HCT116 (cell line): ENCODE measurements around the gene FNDC3B. TPM values are rescaled to one million over a fixed set of nuclear protein-coding genes. Genes with fewer than 3 reads are reported as not detected.

Experiments
- ATAC-seq: fragments of 200-7000 bp; cut with Tn5 transposase; 2 replicates; pipeline ENCODE4 v1.9.1; 2020; ENCODE audit warnings: mild to moderate bottlenecking, moderate library complexity
- BruUV-seq: library from RNA; stranded (reverse); fragments of 400-500 nt; replicated peaks from 2 replicates; lab custom pipeline; 2021; lab: Mats Ljungman, UMichigan
- CTCF ChIA-PET: fragments of 300-600 bp; sonication (Branson Sonifier 250); formaldehyde crosslinking; loops from one replicate; lab custom pipeline; 2021; ENCODE audit warnings: antibody characterized with exemption; lab: Charles Lee
- POLR2A ChIA-PET: fragments of 300-600, 350-600 bp; sonication (Branson Sonifier 250); formaldehyde crosslinking; loops from one replicate; lab custom pipeline; 2021; ENCODE audit warnings: antibody characterized with exemption; lab: Charles Lee
- RAD21 ChIA-PET, 2 experiments: fragments of 300-600 bp; sonication (Branson Sonifier 250); formaldehyde crosslinking; loops; one replicate each; lab custom pipeline; 2023; ENCODE audit warnings: low total read pairs in 2 of 2; ENCODE audit not compliant: uncharacterized antibody in 2 of 2, unreplicated experiment in 2 of 2, low non-redundant PET in 1 of 2; lab: Charles Lee
- DNase-seq: peaks from one replicate; pipeline ENCODE4 v3.0.0-alpha.2; 2010; ENCODE audit warnings: low read depth, low spot score
- H2AFZ ChIP-seq: fragments of 200-600 bp; shearing (Covaris generic), sonication (generic); 2 replicates; pipeline ENCODE4 v1.6.1; 2017; ENCODE audit warnings: low read depth, mixed run types, mixed read lengths, antibody characterized with exemption, low read length; ENCODE audit not compliant: poor library complexity, severe bottlenecking
- H3K27ac ChIP-seq: 2 replicates; pipeline ENCODE4 v1.5.1; 2012; ENCODE audit warnings: low read depth, low read length
- H3K27me3 ChIP-seq: fragments of 200-600 bp; sonication (generic); 2 replicates; pipeline ENCODE4 v1.6.1; 2016; ENCODE audit warnings: mixed run types, low read length, mixed read lengths; ENCODE audit not compliant: insufficient read depth
- H3K36me3 ChIP-seq, 2 experiments: fragments of 200-500 bp in 1 of 2; fragments of 200-600 bp in 1 of 2; sonication (Bioruptor generic) in 1 of 2; sonication (generic) in 1 of 2; 2 replicates each; pipeline versions ENCODE4 v1.5.1 to v1.6.1; 2014 to 2016; ENCODE audit warnings: low read length in 2 of 2, inconsistent platforms in 1 of 2, mixed read lengths in 1 of 2, mixed run types in 1 of 2; ENCODE audit not compliant: insufficient read depth in 2 of 2, control insufficient read depth in 1 of 2
- H3K4me1 ChIP-seq, 2 experiments: fragments of 200-600 bp in 1 of 2; sonication (generic) in 1 of 2; 2 replicates each; pipeline versions ENCODE4 v1.5.1 to v1.6.1; 2012 to 2017; ENCODE audit warnings: low read length in 2 of 2, inconsistent platforms in 1 of 2, mild to moderate bottlenecking in 1 of 2, mixed read lengths in 1 of 2, mixed run types in 1 of 2, moderate library complexity in 1 of 2; ENCODE audit not compliant: insufficient read depth in 2 of 2, control insufficient read depth in 1 of 2
- H3K4me2 ChIP-seq: fragments of 200-600 bp; sonication (generic); 2 replicates; pipeline ENCODE4 v1.6.1; 2017; ENCODE audit warnings: mixed run types, low read length, mixed read lengths
- H3K4me3 ChIP-seq, 2 experiments: fragments of 200-600 bp in 1 of 2; sonication (generic) in 1 of 2; replicated peaks in 1 of 2; 2 replicates each; pipeline ENCODE4 v1.5.1; 2011 to 2016; ENCODE audit warnings: low read length in 2 of 2, control low read depth in 1 of 2, low read depth in 1 of 2, mild to moderate bottlenecking in 1 of 2, mixed read lengths in 1 of 2, mixed run types in 1 of 2
- H3K79me2 ChIP-seq: fragments of 200-600 bp; sonication (generic); 2 replicates; pipeline ENCODE4 v1.6.1; 2017; ENCODE audit warnings: mild to moderate bottlenecking, mixed run types, low read length, moderate library complexity, mixed read lengths; ENCODE audit not compliant: insufficient read depth
- H3K9ac ChIP-seq: fragments of 200-600 bp; sonication (generic); 2 replicates; pipeline ENCODE4 v1.6.1; 2016; ENCODE audit warnings: low read length, mixed read lengths
- H3K9me2 ChIP-seq: fragments of 200-600 bp; sonication (generic), shearing (Covaris generic); 2 replicates; pipeline ENCODE4 v1.6.1; 2017; ENCODE audit warnings: mixed run types, mild to moderate bottlenecking, moderate library complexity; ENCODE audit not compliant: insufficient read depth
- H3K9me3 ChIP-seq, 2 experiments: fragments of 200-500 bp in 1 of 2; fragments of 200-600 bp in 1 of 2; sonication (Bioruptor generic) in 1 of 2; sonication (generic) in 1 of 2; 2 replicates each; pipeline ENCODE4 v1.6.1; 2014 to 2017; ENCODE audit warnings: low read length in 2 of 2, mixed read lengths in 2 of 2, inconsistent platforms in 1 of 2, low read depth in 1 of 2, mild to moderate bottlenecking in 1 of 2, mixed run types in 1 of 2, moderate library complexity in 1 of 2; ENCODE audit not compliant: control insufficient read depth in 1 of 2, insufficient read depth in 1 of 2
- H4K20me1 ChIP-seq: fragments of 200-600 bp; sonication (generic), shearing (Covaris generic); 2 replicates; pipeline ENCODE4 v1.6.1; 2017; ENCODE audit warnings: mixed run types, mild to moderate bottlenecking, moderate library complexity; ENCODE audit not compliant: insufficient read depth
- CBX3 ChIP-seq: IDR thresholded peaks from 2 replicates; pipeline ENCODE4 v1.6.1; 2012; ENCODE audit warnings: low read depth
- CEBPB ChIP-seq: IDR thresholded peaks from 2 replicates; pipeline ENCODE4 v1.6.1; 2012; ENCODE audit warnings: low read depth
- EGR1 ChIP-seq: IDR thresholded peaks from 2 replicates; pipeline ENCODE4 v1.6.1; 2012; ENCODE audit warnings: low read depth
- ELF1 ChIP-seq: IDR thresholded peaks from 2 replicates; pipeline ENCODE4 v1.6.1; 2012; ENCODE audit warnings: low read depth, borderline replicate concordance
- EZH2 ChIP-seq: fragments of 200-600 bp; sonication (generic); IDR thresholded peaks from 2 replicates; pipeline ENCODE4 v1.6.1; 2017; ENCODE audit warnings: antibody characterized with exemption, mixed run types
- JUND ChIP-seq: IDR thresholded peaks from 2 replicates; pipeline ENCODE4 v1.6.1; 2012
- POLR2A ChIP-seq: IDR thresholded peaks from 2 replicates; pipeline ENCODE4 v1.7.0; 2011; ENCODE audit warnings: borderline replicate concordance; ENCODE audit not compliant: insufficient read depth, insufficient read length; ENCODE audit errors: extremely low read depth
- RAD21 ChIP-seq: IDR thresholded peaks from 2 replicates; pipeline ENCODE4 v1.6.1; 2012; ENCODE audit warnings: low read depth, mild to moderate bottlenecking
- TCF7L2 ChIP-seq: IDR thresholded peaks from 2 replicates; pipeline ENCODE4 v1.7.0; 2011; ENCODE audit warnings: borderline replicate concordance, inconsistent platforms; ENCODE audit not compliant: insufficient read depth, insufficient read length; ENCODE audit errors: extremely low read depth
- YY1 ChIP-seq: IDR thresholded peaks from 2 replicates; pipeline ENCODE4 v1.6.1; 2011; ENCODE audit warnings: low read length, low read depth, moderate library complexity, mild to moderate bottlenecking; ENCODE audit not compliant: insufficient replicate concordance; ENCODE audit errors: extremely low read depth
- ZNF274 ChIP-seq: fragments of 200-500 bp; sonication (Bioruptor generic); IDR thresholded peaks from 2 replicates; pipeline ENCODE4 v1.6.1; 2014; ENCODE audit warnings: mild to moderate bottlenecking, low read depth, low read length, inconsistent platforms
- intact Hi-C: fragments of 100-400 bp; cut with micrococcal nuclease; formaldehyde crosslinking; loops from 2 replicates; pipeline ENCODE4 v1.10.0; 2022
- total RNA-seq: library from RNA; stranded (reverse); gene quantifications from one replicate; pipeline ENCODE4 v1.2.1, GENCODE V29; 2021; ENCODE audit not compliant: unreplicated experiment
- TF ChIP-seq, protein P1 (sequence below): IDR thresholded peaks from 2 replicates; pipeline ENCODE4 v1.6.1; 2011; ENCODE audit warnings: mild to moderate bottlenecking, low read length, moderate library complexity; ENCODE audit not compliant: insufficient replicate concordance; ENCODE audit errors: extremely low read depth

The FNDC3B gene
- total RNA-seq, 1 experiment from 2014 or later = 45.7 TPM

GRCh38 chr3:172296248-172296974 is 257.0 kb downstream of the FNDC3B start:
- BruUV-seq = no TSS peak
- intact Hi-C loops = no loop called here

More at GRCh38 chr3:172296248-172296974, 257.0 kb downstream of the FNDC3B start:
- ChIA-PET CTCF (no interaction called here), RAD21 (no interaction called here), POLR2A (no interaction called here)
- Histone ChIP-seq H3K79me2 (no peaks in the 10 kb centered on the region), H2AFZ (no peak overlapping the region), H4K20me1 (no peaks in the 10 kb centered on the region), H3K4me2 (no peak overlapping the region), H3K4me1 (no peaks in the 10 kb centered on the region), H3K4me3 (no peak overlapping the region), H3K36me3 (peaks cover 0 to 5% of the 10 kb centered on the region in 2 experiments; a peak in 1 of 4 replicates), H3K9ac (no peak overlapping the region), H3K27ac (no peak overlapping the region), H3K9me2 (no peaks in the 10 kb centered on the region), H3K9me3 (no peaks in the 10 kb centered on the region), H3K27me3 (no peaks in the 10 kb centered on the region)
- no peak for DNase-seq
- ATAC-seq = no peak
- TF ChIP-seq CBX3 (no peak), YY1 (no peak), JUND (no peak), POLR2A (no peak), EZH2 (no peak), TCF7L2 (no peak), RAD21 (no peak), CEBPB (no peak), ZNF274 (no peak), ELF1 (no peak), EGR1 (no peak)
- TF ChIP-seq, protein P1, sequence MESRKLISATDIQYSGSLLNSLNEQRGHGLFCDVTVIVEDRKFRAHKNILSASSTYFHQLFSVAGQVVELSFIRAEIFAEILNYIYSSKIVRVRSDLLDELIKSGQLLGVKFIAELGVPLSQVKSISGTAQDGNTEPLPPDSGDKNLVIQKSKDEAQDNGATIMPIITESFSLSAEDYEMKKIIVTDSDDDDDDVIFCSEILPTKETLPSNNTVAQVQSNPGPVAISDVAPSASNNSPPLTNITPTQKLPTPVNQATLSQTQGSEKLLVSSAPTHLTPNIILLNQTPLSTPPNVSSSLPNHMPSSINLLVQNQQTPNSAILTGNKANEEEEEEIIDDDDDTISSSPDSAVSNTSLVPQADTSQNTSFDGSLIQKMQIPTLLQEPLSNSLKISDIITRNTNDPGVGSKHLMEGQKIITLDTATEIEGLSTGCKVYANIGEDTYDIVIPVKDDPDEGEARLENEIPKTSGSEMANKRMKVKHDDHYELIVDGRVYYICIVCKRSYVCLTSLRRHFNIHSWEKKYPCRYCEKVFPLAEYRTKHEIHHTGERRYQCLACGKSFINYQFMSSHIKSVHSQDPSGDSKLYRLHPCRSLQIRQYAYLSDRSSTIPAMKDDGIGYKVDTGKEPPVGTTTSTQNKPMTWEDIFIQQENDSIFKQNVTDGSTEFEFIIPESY = no peak
